ENCODE data around the gene FBXW7. TPM values are rescaled to one million over a fixed set of nuclear protein-coding genes. Genes with fewer than 3 reads are reported as not detected.

FBXW7 gene
- total RNA-seq, 1 experiment from 2014 or later: 23.0 TPM

DNA sequence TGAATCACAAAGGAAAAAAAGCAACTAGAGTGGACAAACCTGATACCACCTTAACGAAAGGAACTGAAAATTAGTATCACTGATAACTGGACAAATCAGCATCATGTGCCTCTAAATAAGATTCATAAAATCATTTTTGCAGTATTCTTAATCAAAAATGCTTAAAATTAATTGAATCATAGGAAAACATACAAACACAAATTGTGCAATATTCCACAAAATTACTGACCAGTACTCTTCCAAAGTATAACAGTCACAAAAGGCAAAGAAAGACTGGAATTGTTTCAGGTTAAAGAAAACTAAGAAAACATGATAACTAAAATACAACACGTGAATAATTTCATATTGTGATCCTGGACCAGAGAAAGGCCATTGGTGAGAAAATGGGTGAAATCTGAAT, 27.1 kb downstream of the FBXW7 start:
- ChIA-PET CTCF (interaction anchor here (1.3 kb wide), 1 partner anchor 8 kb away, joined by 7 read pairs; no protein-coding TSS in a partner anchor), POLR2A (no interaction called here)
- Mint-ChIP-seq H3K27me3 (ENCODE audit: low read depth) (no peaks in the 10 kb centered on the region), H3K4me1 (peaks cover 27% of the 10 kb centered on the region), H3K4me3 (no peak overlapping the region), H3K9me3 (no peaks in the 10 kb centered on the region), H3K27ac (no peak overlapping the region), H3K36me3 (no peaks in the 10 kb centered on the region)
- DNase-seq (ENCODE audit: low spot score) (no peak), ATAC-seq (no peak)
- no peak for TF ChIP-seq IRF2 (CRISPR knock-in tag; IDR thresholded peaks at IDR 0.05; ENCODE audit: borderline replicate concordance, low read depth)
- TF ChIP-seq SMAD3 (CRISPR knock-in tag; IDR thresholded peaks at IDR 0.05; ENCODE audit: borderline replicate concordance): no peak
- TF ChIP-seq NFYB (CRISPR knock-in tag; conservative IDR thresholded peaks at IDR 0.05; ENCODE audit: low read depth): no peak
- TF ChIP-seq, protein P1, sequence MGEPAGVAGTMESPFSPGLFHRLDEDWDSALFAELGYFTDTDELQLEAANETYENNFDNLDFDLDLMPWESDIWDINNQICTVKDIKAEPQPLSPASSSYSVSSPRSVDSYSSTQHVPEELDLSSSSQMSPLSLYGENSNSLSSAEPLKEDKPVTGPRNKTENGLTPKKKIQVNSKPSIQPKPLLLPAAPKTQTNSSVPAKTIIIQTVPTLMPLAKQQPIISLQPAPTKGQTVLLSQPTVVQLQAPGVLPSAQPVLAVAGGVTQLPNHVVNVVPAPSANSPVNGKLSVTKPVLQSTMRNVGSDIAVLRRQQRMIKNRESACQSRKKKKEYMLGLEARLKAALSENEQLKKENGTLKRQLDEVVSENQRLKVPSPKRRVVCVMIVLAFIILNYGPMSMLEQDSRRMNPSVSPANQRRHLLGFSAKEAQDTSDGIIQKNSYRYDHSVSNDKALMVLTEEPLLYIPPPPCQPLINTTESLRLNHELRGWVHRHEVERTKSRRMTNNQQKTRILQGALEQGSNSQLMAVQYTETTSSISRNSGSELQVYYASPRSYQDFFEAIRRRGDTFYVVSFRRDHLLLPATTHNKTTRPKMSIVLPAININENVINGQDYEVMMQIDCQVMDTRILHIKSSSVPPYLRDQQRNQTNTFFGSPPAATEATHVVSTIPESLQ (CRISPR knock-in tag; IDR thresholded peaks at IDR 0.05): no peak
- TF ChIP-seq, protein P2, sequence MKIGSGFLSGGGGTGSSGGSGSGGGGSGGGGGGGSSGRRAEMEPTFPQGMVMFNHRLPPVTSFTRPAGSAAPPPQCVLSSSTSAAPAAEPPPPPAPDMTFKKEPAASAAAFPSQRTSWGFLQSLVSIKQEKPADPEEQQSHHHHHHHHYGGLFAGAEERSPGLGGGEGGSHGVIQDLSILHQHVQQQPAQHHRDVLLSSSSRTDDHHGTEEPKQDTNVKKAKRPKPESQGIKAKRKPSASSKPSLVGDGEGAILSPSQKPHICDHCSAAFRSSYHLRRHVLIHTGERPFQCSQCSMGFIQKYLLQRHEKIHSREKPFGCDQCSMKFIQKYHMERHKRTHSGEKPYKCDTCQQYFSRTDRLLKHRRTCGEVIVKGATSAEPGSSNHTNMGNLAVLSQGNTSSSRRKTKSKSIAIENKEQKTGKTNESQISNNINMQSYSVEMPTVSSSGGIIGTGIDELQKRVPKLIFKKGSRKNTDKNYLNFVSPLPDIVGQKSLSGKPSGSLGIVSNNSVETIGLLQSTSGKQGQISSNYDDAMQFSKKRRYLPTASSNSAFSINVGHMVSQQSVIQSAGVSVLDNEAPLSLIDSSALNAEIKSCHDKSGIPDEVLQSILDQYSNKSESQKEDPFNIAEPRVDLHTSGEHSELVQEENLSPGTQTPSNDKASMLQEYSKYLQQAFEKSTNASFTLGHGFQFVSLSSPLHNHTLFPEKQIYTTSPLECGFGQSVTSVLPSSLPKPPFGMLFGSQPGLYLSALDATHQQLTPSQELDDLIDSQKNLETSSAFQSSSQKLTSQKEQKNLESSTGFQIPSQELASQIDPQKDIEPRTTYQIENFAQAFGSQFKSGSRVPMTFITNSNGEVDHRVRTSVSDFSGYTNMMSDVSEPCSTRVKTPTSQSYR (CRISPR knock-in tag; IDR thresholded peaks at IDR 0.05): no peak
- TF ChIP-seq, protein P3, sequence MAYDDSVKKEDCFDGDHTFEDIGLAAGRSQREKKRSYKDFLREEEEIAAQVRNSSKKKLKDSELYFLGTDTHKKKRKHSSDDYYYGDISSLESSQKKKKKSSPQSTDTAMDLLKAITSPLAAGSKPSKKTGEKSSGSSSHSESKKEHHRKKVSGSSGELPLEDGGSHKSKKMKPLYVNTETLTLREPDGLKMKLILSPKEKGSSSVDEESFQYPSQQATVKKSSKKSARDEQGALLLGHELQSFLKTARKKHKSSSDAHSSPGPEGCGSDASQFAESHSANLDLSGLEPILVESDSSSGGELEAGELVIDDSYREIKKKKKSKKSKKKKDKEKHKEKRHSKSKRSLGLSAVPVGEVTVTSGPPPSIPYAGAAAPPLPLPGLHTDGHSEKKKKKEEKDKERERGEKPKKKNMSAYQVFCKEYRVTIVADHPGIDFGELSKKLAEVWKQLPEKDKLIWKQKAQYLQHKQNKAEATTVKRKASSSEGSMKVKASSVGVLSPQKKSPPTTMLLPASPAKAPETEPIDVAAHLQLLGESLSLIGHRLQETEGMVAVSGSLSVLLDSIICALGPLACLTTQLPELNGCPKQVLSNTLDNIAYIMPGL (CRISPR knock-in tag; IDR thresholded peaks at IDR 0.05): no peak

DNA sequence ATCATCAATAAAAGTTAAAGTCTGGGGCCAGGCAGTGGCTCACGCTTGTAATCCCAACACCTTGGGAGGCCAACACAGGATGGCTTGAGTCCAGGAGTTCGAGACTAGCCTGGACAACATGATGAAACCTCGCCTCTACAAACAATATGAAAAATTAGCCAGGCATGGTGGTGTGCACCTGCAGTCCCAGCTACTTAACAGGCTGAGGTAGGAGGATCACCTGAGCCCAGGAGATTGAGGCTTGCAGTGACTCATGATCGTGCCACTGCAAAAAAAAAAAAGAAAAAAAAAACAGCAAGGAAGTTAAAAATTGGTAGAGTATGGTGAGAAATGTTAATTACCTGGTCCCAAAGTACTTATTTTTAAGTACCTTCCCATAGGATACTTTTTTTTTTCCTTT, 27.5 kb downstream of the FBXW7 start:
- no peak for ATAC-seq
- CTCF ChIA-PET: no interaction called here
- DNase-seq (ENCODE audit: low spot score): no peak
- Mint-ChIP-seq H3K27ac (no peak overlapping the region), H3K9me3 (no peaks in the 10 kb centered on the region), H3K4me3 (no peak overlapping the region), H3K27me3 (ENCODE audit: low read depth) (no peaks in the 10 kb centered on the region), H3K36me3 (no peaks in the 10 kb centered on the region), H3K4me1 (peaks cover 26% of the 10 kb centered on the region)
- POLR2A ChIA-PET: no interaction called here
- TF ChIP-seq IRF2 (CRISPR knock-in tag; IDR thresholded peaks at IDR 0.05; ENCODE audit: borderline replicate concordance, low read depth) (no peak), SMAD3 (CRISPR knock-in tag; IDR thresholded peaks at IDR 0.05; ENCODE audit: borderline replicate concordance) (no peak), NR3C1 (CRISPR knock-in tag; conservative IDR thresholded peaks at IDR 0.05; ENCODE audit: low read depth) (no peak), ZBTB21 (CRISPR knock-in tag; IDR thresholded peaks at IDR 0.05; ENCODE audit: borderline replicate concordance) (no peak), FOXJ3 (CRISPR knock-in tag; IDR thresholded peaks at IDR 0.05; ENCODE audit: borderline replicate concordance) (no peak), MYBL2 (CRISPR knock-in tag; IDR thresholded peaks at IDR 0.05) (no peak), NR2C2 (CRISPR knock-in tag; IDR thresholded peaks at IDR 0.05) (no peak), ZNF416 (CRISPR knock-in tag; IDR thresholded peaks at IDR 0.05) (no peak), SP1 (CRISPR knock-in tag; conservative IDR thresholded peaks at IDR 0.05) (no peak), ZNF121 (CRISPR knock-in tag; IDR thresholded peaks at IDR 0.05) (no peak)
- TF ChIP-seq, protein P4, sequence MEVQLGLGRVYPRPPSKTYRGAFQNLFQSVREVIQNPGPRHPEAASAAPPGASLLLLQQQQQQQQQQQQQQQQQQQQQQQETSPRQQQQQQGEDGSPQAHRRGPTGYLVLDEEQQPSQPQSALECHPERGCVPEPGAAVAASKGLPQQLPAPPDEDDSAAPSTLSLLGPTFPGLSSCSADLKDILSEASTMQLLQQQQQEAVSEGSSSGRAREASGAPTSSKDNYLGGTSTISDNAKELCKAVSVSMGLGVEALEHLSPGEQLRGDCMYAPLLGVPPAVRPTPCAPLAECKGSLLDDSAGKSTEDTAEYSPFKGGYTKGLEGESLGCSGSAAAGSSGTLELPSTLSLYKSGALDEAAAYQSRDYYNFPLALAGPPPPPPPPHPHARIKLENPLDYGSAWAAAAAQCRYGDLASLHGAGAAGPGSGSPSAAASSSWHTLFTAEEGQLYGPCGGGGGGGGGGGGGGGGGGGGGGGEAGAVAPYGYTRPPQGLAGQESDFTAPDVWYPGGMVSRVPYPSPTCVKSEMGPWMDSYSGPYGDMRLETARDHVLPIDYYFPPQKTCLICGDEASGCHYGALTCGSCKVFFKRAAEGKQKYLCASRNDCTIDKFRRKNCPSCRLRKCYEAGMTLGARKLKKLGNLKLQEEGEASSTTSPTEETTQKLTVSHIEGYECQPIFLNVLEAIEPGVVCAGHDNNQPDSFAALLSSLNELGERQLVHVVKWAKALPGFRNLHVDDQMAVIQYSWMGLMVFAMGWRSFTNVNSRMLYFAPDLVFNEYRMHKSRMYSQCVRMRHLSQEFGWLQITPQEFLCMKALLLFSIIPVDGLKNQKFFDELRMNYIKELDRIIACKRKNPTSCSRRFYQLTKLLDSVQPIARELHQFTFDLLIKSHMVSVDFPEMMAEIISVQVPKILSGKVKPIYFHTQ (CRISPR knock-in tag; IDR thresholded peaks at IDR 0.05): no peak
- TF ChIP-seq, protein P5, sequence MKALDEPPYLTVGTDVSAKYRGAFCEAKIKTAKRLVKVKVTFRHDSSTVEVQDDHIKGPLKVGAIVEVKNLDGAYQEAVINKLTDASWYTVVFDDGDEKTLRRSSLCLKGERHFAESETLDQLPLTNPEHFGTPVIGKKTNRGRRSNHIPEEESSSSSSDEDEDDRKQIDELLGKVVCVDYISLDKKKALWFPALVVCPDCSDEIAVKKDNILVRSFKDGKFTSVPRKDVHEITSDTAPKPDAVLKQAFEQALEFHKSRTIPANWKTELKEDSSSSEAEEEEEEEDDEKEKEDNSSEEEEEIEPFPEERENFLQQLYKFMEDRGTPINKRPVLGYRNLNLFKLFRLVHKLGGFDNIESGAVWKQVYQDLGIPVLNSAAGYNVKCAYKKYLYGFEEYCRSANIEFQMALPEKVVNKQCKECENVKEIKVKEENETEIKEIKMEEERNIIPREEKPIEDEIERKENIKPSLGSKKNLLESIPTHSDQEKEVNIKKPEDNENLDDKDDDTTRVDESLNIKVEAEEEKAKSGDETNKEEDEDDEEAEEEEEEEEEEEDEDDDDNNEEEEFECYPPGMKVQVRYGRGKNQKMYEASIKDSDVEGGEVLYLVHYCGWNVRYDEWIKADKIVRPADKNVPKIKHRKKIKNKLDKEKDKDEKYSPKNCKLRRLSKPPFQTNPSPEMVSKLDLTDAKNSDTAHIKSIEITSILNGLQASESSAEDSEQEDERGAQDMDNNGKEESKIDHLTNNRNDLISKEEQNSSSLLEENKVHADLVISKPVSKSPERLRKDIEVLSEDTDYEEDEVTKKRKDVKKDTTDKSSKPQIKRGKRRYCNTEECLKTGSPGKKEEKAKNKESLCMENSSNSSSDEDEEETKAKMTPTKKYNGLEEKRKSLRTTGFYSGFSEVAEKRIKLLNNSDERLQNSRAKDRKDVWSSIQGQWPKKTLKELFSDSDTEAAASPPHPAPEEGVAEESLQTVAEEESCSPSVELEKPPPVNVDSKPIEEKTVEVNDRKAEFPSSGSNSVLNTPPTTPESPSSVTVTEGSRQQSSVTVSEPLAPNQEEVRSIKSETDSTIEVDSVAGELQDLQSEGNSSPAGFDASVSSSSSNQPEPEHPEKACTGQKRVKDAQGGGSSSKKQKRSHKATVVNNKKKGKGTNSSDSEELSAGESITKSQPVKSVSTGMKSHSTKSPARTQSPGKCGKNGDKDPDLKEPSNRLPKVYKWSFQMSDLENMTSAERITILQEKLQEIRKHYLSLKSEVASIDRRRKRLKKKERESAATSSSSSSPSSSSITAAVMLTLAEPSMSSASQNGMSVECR (CRISPR knock-in tag; IDR thresholded peaks at IDR 0.05; ENCODE audit: borderline replicate concordance): no peak
- TF ChIP-seq, protein P6, sequence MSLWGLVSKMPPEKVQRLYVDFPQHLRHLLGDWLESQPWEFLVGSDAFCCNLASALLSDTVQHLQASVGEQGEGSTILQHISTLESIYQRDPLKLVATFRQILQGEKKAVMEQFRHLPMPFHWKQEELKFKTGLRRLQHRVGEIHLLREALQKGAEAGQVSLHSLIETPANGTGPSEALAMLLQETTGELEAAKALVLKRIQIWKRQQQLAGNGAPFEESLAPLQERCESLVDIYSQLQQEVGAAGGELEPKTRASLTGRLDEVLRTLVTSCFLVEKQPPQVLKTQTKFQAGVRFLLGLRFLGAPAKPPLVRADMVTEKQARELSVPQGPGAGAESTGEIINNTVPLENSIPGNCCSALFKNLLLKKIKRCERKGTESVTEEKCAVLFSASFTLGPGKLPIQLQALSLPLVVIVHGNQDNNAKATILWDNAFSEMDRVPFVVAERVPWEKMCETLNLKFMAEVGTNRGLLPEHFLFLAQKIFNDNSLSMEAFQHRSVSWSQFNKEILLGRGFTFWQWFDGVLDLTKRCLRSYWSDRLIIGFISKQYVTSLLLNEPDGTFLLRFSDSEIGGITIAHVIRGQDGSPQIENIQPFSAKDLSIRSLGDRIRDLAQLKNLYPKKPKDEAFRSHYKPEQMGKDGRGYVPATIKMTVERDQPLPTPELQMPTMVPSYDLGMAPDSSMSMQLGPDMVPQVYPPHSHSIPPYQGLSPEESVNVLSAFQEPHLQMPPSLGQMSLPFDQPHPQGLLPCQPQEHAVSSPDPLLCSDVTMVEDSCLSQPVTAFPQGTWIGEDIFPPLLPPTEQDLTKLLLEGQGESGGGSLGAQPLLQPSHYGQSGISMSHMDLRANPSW (CRISPR knock-in tag; conservative IDR thresholded peaks at IDR 0.05; ENCODE audit: low read depth): no peak
- TF ChIP-seq, protein P7, sequence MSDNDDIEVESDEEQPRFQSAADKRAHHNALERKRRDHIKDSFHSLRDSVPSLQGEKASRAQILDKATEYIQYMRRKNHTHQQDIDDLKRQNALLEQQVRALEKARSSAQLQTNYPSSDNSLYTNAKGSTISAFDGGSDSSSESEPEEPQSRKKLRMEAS (CRISPR knock-in tag; IDR thresholded peaks at IDR 0.05): no peak

Data from WTC11 (cell line).